Measurements from ENCODE around the gene SMARCD3. TPM values are rescaled to one million over a fixed set of nuclear protein-coding genes. Genes with fewer than 3 reads are reported as not detected.
A peak's percentile ranks its signal among the peaks of the same experiment; 100 is the strongest.

The SMARCD3 gene
- total RNA-seq, 2 donors from 2014 or later: 40.0 to 43.5 TPM

- no peaks in the 10 kb centered on the region for H3K9me3 Mint-ChIP-seq
- peak; percentile 69 for DNase-seq
- Histone ChIP-seq H3K4me1 (ENCODE audit: control insufficient read depth, insufficient read depth, low read length) (peaks cover 22% of the 10 kb centered on the region), H3K27ac (ENCODE audit: low read depth, low read length) (peak overlapping the region; percentile 95), H3K9me3 (ENCODE audit: control insufficient read depth, low read length) (no peaks in the 10 kb centered on the region), H3K9ac (ENCODE audit: extremely low read depth, low read length, poor library complexity, severe bottlenecking) (no peak overlapping the region), H3K36me3 (ENCODE audit: control insufficient read depth, insufficient read depth, low read length) (no peaks in the 10 kb centered on the region), H3K4me3 (ENCODE audit: low read length) (peak overlapping the region; percentile 80), H3K27me3 (ENCODE audit: control insufficient read depth, insufficient read depth, low read length, poor library complexity, severe bottlenecking) (no peaks in the 10 kb centered on the region)
- 62 to 72% methylated on average over 10 to 17 of the region's 17 CpGs for WGBS, 2 experiments (ENCODE audit: insufficient coverage in 1 of 2, insufficient read length in 1 of 2)
- peaks cover 6% of the 10 kb centered on the region for H3K36me3 Mint-ChIP-seq (ENCODE audit: low read depth)
- H3K4me1 Mint-ChIP-seq: peaks cover 33% of the 10 kb centered on the region
- peak overlapping the region; percentile 74 for H3K4me3 Mint-ChIP-seq
- TF ChIP-seq, protein P1, sequence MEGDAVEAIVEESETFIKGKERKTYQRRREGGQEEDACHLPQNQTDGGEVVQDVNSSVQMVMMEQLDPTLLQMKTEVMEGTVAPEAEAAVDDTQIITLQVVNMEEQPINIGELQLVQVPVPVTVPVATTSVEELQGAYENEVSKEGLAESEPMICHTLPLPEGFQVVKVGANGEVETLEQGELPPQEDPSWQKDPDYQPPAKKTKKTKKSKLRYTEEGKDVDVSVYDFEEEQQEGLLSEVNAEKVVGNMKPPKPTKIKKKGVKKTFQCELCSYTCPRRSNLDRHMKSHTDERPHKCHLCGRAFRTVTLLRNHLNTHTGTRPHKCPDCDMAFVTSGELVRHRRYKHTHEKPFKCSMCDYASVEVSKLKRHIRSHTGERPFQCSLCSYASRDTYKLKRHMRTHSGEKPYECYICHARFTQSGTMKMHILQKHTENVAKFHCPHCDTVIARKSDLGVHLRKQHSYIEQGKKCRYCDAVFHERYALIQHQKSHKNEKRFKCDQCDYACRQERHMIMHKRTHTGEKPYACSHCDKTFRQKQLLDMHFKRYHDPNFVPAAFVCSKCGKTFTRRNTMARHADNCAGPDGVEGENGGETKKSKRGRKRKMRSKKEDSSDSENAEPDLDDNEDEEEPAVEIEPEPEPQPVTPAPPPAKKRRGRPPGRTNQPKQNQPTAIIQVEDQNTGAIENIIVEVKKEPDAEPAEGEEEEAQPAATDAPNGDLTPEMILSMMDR (conservative IDR thresholded peaks at IDR 0.05): no peak
- peaks cover 68% of the 10 kb centered on the region for H3K27me3 Mint-ChIP-seq (ENCODE audit: insufficient read depth)
- H3K27ac Mint-ChIP-seq: peak overlapping the region; percentile 77
These were observed 4.6 kb upstream of the SMARCD3 start for GRCh38 chr7:151252961-151253711.

DNA sequence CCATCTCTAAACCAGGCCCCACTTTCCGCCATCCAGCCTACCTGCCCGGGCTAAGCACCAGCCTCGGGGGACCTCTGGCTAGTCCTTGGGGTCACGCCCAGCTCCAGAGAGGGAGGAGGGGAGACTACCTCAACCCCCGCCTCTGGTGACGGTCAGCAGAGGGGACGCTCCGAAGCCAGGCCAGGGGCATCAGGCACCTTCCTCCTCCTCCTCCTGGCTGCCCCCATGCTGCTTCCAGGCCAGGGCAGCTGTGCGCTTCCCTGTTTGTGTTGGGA lies 4.0 kb upstream of the SMARCD3 start:
- peaks cover 62% of the 10 kb centered on the region for H3K27me3 Mint-ChIP-seq (ENCODE audit: insufficient read depth)
- peak overlapping the region; percentile 95 for H3K27ac ChIP-seq (ENCODE audit: low read depth, low read length)
- TF ChIP-seq, protein P1 (conservative IDR thresholded peaks at IDR 0.05): no peak
- H3K36me3 Mint-ChIP-seq (ENCODE audit: low read depth): peaks cover under 1% of the 10 kb centered on the region
- no peaks in the 10 kb centered on the region for H3K9me3 ChIP-seq (ENCODE audit: control insufficient read depth, low read length)
- H3K4me3 ChIP-seq (ENCODE audit: low read length): peak overlapping the region; percentile 80
- no peaks in the 10 kb centered on the region for H3K27me3 ChIP-seq (ENCODE audit: control insufficient read depth, insufficient read depth, low read length, poor library complexity, severe bottlenecking)
- peak overlapping the region; percentile 74 for H3K4me3 Mint-ChIP-seq
- H3K4me1 Mint-ChIP-seq: peaks cover 38% of the 10 kb centered on the region
- no peaks in the 10 kb centered on the region for H3K9me3 Mint-ChIP-seq
- WGBS, 2 experiments (ENCODE audit: insufficient coverage in 1 of 2, insufficient read length in 1 of 2): 28 to 47% methylated on average over 6 to 9 of the region's 9 CpGs
- H3K27ac Mint-ChIP-seq: peak overlapping the region; percentile 77
- peaks cover 25% of the 10 kb centered on the region for H3K4me1 ChIP-seq (ENCODE audit: control insufficient read depth, insufficient read depth, low read length)
- H3K9ac ChIP-seq (ENCODE audit: extremely low read depth, low read length, poor library complexity, severe bottlenecking): peak overlapping the region; percentile 51
- DNase-seq: no peak
- no peaks in the 10 kb centered on the region for H3K36me3 ChIP-seq (ENCODE audit: control insufficient read depth, insufficient read depth, low read length)

GRCh38 chr7:151251689-151252560 lies 3.4 kb upstream of the SMARCD3 start:
- Mint-ChIP-seq H3K27ac (peak overlapping the region; percentile 77), H3K36me3 (ENCODE audit: low read depth) (no peaks in the 10 kb centered on the region), H3K27me3 (ENCODE audit: insufficient read depth) (peaks cover 57% of the 10 kb centered on the region), H3K4me1 (peaks cover 43% of the 10 kb centered on the region), H3K4me3 (peak overlapping the region; percentile 74), H3K9me3 (no peaks in the 10 kb centered on the region)
- Histone ChIP-seq H3K4me1 (ENCODE audit: control insufficient read depth, insufficient read depth, low read length) (peaks cover 25% of the 10 kb centered on the region), H3K9ac (ENCODE audit: extremely low read depth, low read length, poor library complexity, severe bottlenecking) (peak overlapping the region; percentile 51), H3K4me3 (ENCODE audit: low read length) (peak overlapping the region; percentile 80), H3K27ac (ENCODE audit: low read depth, low read length) (peak overlapping the region; percentile 95), H3K36me3 (ENCODE audit: control insufficient read depth, insufficient read depth, low read length) (no peaks in the 10 kb centered on the region), H3K9me3 (ENCODE audit: control insufficient read depth, low read length) (no peaks in the 10 kb centered on the region), H3K27me3 (ENCODE audit: control insufficient read depth, insufficient read depth, low read length, poor library complexity, severe bottlenecking) (no peaks in the 10 kb centered on the region)
- WGBS, 2 experiments (ENCODE audit: insufficient coverage in 1 of 2, insufficient read length in 1 of 2): 0 to 3% methylated on average over 4 to 77 of the region's 79 CpGs
- DNase-seq: peak; percentile 87
- TF ChIP-seq, protein P1 (conservative IDR thresholded peaks at IDR 0.05): no peak

All from endodermal cell (in vitro differentiated cells).